ENCODE results near the gene DELE1.

DNA sequence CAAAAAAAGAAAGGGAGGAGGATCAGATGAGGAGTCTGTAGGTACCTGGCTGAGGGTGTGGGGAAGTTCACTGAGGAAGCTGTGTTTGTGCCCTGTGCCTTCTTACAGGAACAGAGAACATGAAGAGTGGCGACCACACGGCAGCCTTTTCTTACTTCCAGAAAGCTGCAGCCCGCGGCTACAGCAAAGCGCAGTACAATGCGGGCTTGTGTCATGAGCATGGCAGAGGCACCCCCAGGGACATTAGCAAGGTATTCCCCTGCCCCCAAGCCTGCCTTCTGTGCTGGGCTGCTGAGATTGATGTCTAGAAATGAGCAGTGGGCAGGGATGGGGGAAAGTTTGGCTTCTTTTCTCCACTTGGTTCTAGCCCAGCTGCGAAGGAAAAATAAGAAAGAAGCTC is 9.5 kb downstream of the DELE1 start:
- TF ChIP-seq, protein P1, sequence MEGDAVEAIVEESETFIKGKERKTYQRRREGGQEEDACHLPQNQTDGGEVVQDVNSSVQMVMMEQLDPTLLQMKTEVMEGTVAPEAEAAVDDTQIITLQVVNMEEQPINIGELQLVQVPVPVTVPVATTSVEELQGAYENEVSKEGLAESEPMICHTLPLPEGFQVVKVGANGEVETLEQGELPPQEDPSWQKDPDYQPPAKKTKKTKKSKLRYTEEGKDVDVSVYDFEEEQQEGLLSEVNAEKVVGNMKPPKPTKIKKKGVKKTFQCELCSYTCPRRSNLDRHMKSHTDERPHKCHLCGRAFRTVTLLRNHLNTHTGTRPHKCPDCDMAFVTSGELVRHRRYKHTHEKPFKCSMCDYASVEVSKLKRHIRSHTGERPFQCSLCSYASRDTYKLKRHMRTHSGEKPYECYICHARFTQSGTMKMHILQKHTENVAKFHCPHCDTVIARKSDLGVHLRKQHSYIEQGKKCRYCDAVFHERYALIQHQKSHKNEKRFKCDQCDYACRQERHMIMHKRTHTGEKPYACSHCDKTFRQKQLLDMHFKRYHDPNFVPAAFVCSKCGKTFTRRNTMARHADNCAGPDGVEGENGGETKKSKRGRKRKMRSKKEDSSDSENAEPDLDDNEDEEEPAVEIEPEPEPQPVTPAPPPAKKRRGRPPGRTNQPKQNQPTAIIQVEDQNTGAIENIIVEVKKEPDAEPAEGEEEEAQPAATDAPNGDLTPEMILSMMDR (IDR thresholded peaks at IDR 0.05) = no peak
- TF ChIP-seq POLR2A (IDR thresholded peaks at IDR 0.05) = no peak

Measured in lower leg skin (tissue), 3 donors.